HepG2 (cell line): Measurements from ENCODE around the gene CACNA1H. TPM values are rescaled to one million over a fixed set of nuclear protein-coding genes. Genes with fewer than 3 reads are reported as not detected.

Experiments
- ATAC-seq: fragments of 200-7000 bp; cut with Tn5 transposase; 3 replicates; pipeline ENCODE4 v1.9.1; 2020; ENCODE audit warnings: mild to moderate bottlenecking, moderate library complexity
- BruUV-seq: library from RNA; stranded (reverse); fragments of 400-500 nt; replicated peaks from 2 replicates; lab custom pipeline; 2021; lab: Mats Ljungman, UMichigan
- CTCF ChIA-PET: fragments of 300-600 bp; formaldehyde crosslinking; extraction: SDS; loops from one replicate; lab custom pipeline; 2021; ENCODE audit warnings: low total read pairs, inconsistent platforms, low intra/inter-chr PET ratio; lab: Yijun Ruan, JAX
- POLR2A ChIA-PET: fragments of 350-600 bp; sonication (Branson Sonifier 250); formaldehyde crosslinking; loops from one replicate; lab custom pipeline; 2020; ENCODE audit warnings: antibody characterized with exemption, inconsistent platforms; lab: Yijun Ruan, JAX
- DNase-seq: peaks from one replicate; pipeline ENCODE4 v3.0.0-alpha.2; 2015; ENCODE audit warnings: low spot score
- FAIRE-seq: peaks from 3 replicates; lab custom pipeline; 2011; peaks lifted over from hg19 to GRCh38; lab: Jason Lieb, UNC
- H2AFZ ChIP-seq: one replicate; pipeline ENCODE4 v1.6.1; 2011; ENCODE audit warnings: low read length, inconsistent platforms
- H3K27ac ChIP-seq: fragments of 300-600 bp; 3 replicates; pipeline ENCODE4 v1.8.0; 2011; ENCODE audit warnings: mixed run types, mild to moderate bottlenecking, mixed read lengths, low read length, inconsistent platforms; ENCODE audit not compliant: insufficient read depth; ENCODE audit errors: extremely low read length
- H3K27me3 ChIP-seq, 2 experiments: fragments of 200-600 bp in 1 of 2; 2 replicates in 1 of 2; 3 replicates in 1 of 2; pipeline versions ENCODE4 v1.6.0 to v1.8.0; 2011; ENCODE audit warnings: low read length in 2 of 2, mild to moderate bottlenecking in 2 of 2, moderate library complexity in 2 of 2, inconsistent platforms in 1 of 2; ENCODE audit not compliant: insufficient read depth in 2 of 2, control insufficient read depth in 1 of 2
- H3K36me3 ChIP-seq, 2 experiments: fragments of 200-600 bp in 1 of 2; replicated peaks in 1 of 2; 2 replicates in 1 of 2; 3 replicates in 1 of 2; pipeline versions ENCODE4 v1.5.1 to v1.8.0; 2011; ENCODE audit warnings: low read length in 2 of 2, inconsistent platforms in 1 of 2; ENCODE audit not compliant: insufficient read depth in 2 of 2, control insufficient read depth in 1 of 2
- H3K4me1 ChIP-seq: 2 replicates; pipeline ENCODE4 v1.5.1; 2012; ENCODE audit warnings: low read length, inconsistent platforms; ENCODE audit not compliant: insufficient read depth
- H3K4me2 ChIP-seq: 2 replicates; pipeline ENCODE4 v1.6.0; 2011; ENCODE audit warnings: low read depth, low read length, inconsistent platforms
- H3K4me3 ChIP-seq, 3 experiments: fragments of 200-600 bp in 1 of 3; sonication (generic), shearing (Covaris generic) in 1 of 3; replicated peaks in 1 of 3; 2 replicates each; pipeline ENCODE4 v1.5.1; 2011 to 2016; ENCODE audit warnings: low read length in 3 of 3, inconsistent platforms in 2 of 3, low read depth in 2 of 3, mild to moderate bottlenecking in 2 of 3, control low read depth in 1 of 3, mixed read lengths in 1 of 3; ENCODE audit not compliant: insufficient read depth in 1 of 3
- H3K79me2 ChIP-seq: one replicate; pipeline ENCODE4 v1.6.1; 2011; ENCODE audit warnings: low read length, inconsistent platforms; ENCODE audit not compliant: insufficient read depth
- H3K9ac ChIP-seq: 2 replicates; pipeline ENCODE4 v1.6.0; 2011; ENCODE audit warnings: mild to moderate bottlenecking, low read depth, low read length, inconsistent platforms; ENCODE audit not compliant: insufficient read depth
- H3K9me3 ChIP-seq: 2 replicates; pipeline ENCODE4 v1.5.1; 2012; ENCODE audit warnings: mild to moderate bottlenecking, low read length
- H4K20me1 ChIP-seq: 2 replicates; pipeline ENCODE4 v1.6.0; 2011; ENCODE audit warnings: inconsistent platforms, mild to moderate bottlenecking, low read length, moderate library complexity; ENCODE audit not compliant: insufficient read depth
- CREB1 ChIP-seq, 2 experiments: fragments of 450-650 bp in 1 of 2; IDR thresholded peaks; 2 replicates each; pipeline ENCODE4 v1.6.1; 2016 to 2017; ENCODE audit warnings: control low read depth in 1 of 2, mild to moderate bottlenecking in 1 of 2, missing compliant biosample characterization in 1 of 2, missing genetic modification characterization in 1 of 2
- CTCF ChIP-seq: sonication (generic); formaldehyde crosslinking; IDR thresholded peaks from 2 replicates; pipeline ENCODE4 v1.5.0; 2020; ENCODE audit warnings: mild to moderate bottlenecking, missing genetic modification reagents, moderate library complexity
- ETV5 ChIP-seq: IDR thresholded peaks from 2 replicates; pipeline ENCODE4 v1.6.1; 2018; ENCODE audit warnings: missing biosample characterization, missing genetic modification reagents, inconsistent platforms, borderline replicate concordance
- HNF4A ChIP-seq: sonication (generic); formaldehyde crosslinking; IDR thresholded peaks from 2 replicates; pipeline ENCODE4 v1.4.0; 2020; ENCODE audit warnings: missing genetic modification reagents
- MYPOP ChIP-seq: sonication (generic); formaldehyde crosslinking; IDR thresholded peaks from 2 replicates; pipeline ENCODE4 v1.8.1; 2023; ENCODE audit warnings: mild to moderate bottlenecking, moderate library complexity, missing genetic modification reagents
- NAIF1 ChIP-seq: sonication (generic); formaldehyde crosslinking; IDR thresholded peaks from 2 replicates; pipeline ENCODE4 v1.5.0; 2020; ENCODE audit warnings: mild to moderate bottlenecking, missing genetic modification reagents, borderline replicate concordance
- NR1H2 ChIP-seq: sonication (generic); formaldehyde crosslinking; IDR thresholded peaks from 2 replicates; pipeline ENCODE4 v1.8.1; 2022; ENCODE audit warnings: low read depth, missing genetic modification reagents, borderline replicate concordance
- SRY ChIP-seq: sonication (generic); formaldehyde crosslinking; IDR thresholded peaks from 2 replicates; pipeline ENCODE4 v1.8.0; 2022; ENCODE audit warnings: mild to moderate bottlenecking, missing genetic modification reagents
- ZNF12 ChIP-seq: sonication (generic); formaldehyde crosslinking; IDR thresholded peaks from 2 replicates; pipeline ENCODE4 v1.5.0; 2020; ENCODE audit warnings: missing genetic modification reagents
- WGBS: methylation state at CpG from one replicate; pipeline ENCODE4 v1.1.6; 2017; ENCODE audit warnings: low lambda C conversion rate; 5-methylcytosine and 5-hydroxymethylcytosine counted together
- in situ Hi-C: cut with HindIII; loops from 2 replicates; pipeline ENCODE4 v1.10.0; 2017; ENCODE audit warnings: low pct_unique_long_range_greater_than_20kb; ENCODE audit not compliant: extremely low pct_ligation_motif_present
- intact Hi-C: fragments of 100-400 bp; cut with micrococcal nuclease; formaldehyde crosslinking; loops from one replicate; pipeline ENCODE4 v1.10.0; 2022; ENCODE audit not compliant: unreplicated experiment
- polyA plus RNA-seq, 8 experiments: library from polyadenylated mRNA; depleted of rRNA in 3 of 8; stranded (reverse) in 7 of 8; unstranded in 1 of 8; fragments of >200 nt; fragmentation: Illumina TruSeq in 4 of 8; extraction: Trizol in 4 of 8; gene quantifications; 2 replicates each; pipeline versions ENCODE4 v1.2.1 to v1.2.3, GENCODE V29; 2011 to 2016; ENCODE audit warnings: low read depth in 4 of 8, missing spikeins in 1 of 8, mixed read lengths in 1 of 8; ENCODE audit not compliant: insufficient read depth in 1 of 8
- total RNA-seq, 5 experiments: library from RNA; depleted of rRNA; stranded (reverse); fragments of >200 nt; fragmentation: Illumina TruSeq; extraction: Trizol; gene quantifications; 2 replicates each; pipeline ENCODE4 v1.2.3, GENCODE V29; 2016; ENCODE audit warnings: low read depth in 1 of 5
- TF ChIP-seq, protein P1 (sequence below): sonication (generic); formaldehyde crosslinking; IDR thresholded peaks from 2 replicates; pipeline ENCODE4 v1.4.0; 2020; ENCODE audit warnings: mild to moderate bottlenecking, missing genetic modification reagents

Gene CACNA1H
- total and polyA plus RNA-seq, 2 of the 13 experiments (the other 11 are each of a cell fraction or from before 2014, with no cell fraction given): 0.40 to 1.8 TPM

DNA sequence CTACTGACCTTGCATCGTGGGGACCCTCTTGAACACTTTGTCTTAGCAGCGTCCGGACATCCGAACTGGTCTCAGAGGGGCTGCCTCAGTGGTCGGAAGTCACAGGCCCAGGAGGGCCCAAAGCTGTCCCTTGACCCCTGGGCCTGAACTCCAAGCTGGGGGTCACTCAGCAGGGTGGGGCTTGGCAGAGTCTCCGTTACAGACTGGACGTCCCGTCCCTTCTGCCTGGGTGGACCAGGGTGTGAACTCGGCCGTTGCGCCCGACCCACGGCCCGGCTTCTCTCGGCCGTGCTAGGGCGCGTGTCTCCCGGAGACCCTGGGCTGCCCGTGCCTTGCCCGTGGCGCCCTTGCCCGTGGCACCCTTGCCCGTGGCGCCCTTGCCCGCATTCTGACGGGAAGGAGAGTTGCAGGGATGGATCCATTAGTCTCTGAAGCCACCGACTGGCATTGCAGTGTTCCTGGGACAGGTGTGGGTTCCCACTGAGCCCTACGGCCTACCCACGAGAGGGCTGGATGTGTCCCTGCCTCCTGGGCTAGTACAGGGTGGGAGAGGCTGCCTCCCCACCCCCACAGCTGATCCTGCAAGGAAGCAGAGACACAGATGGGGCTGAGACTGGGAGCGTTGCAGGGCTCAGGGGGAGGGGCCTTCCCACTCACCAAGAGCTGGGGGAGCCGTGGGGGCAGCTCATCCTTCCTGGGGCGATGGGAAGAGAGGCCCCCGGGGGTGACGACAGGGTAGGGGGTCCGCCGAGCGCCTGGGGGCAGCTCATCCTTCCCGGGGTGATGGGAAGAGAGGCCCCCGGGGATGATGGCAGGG, 4.9 kb downstream of the CACNA1H start:
- ATAC-seq (no peak), FAIRE-seq (no peak), DNase-seq (no peak)
- H3K4me3 ChIP-seq: no peak overlapping the region; a peak in 1 of 6 replicates
- TF ChIP-seq SRY (CRISPR knock-in tag) (0 out of 2 replicates have a peak, but pooled peaks have one; percentile 32), MYPOP (no peak)
- H3K36me3 ChIP-seq: no peaks in the 10 kb centered on the region
- no peak overlapping the region for H2AFZ ChIP-seq
- 55% methylated on average over 10 of the region's 40 CpGs for WGBS
- no peak overlapping the region for H3K4me2 ChIP-seq
- H3K9ac ChIP-seq: no peak overlapping the region
- H3K4me1 ChIP-seq: peaks cover 56% of the 10 kb centered on the region
- intact Hi-C loops: no loop called here
- no peak overlapping the region for H3K27ac ChIP-seq
- in situ Hi-C loops: no loop called here
- BruUV-seq: no TSS peak
- H4K20me1 ChIP-seq: 0 out of 2 replicates have a peak, but pooled peaks cover 8% of the 10 kb centered on the region
- peaks cover 5 to 78% of the 10 kb centered on the region in 2 experiments for H3K27me3 ChIP-seq
- no peaks in the 10 kb centered on the region for H3K9me3 ChIP-seq
- ChIA-PET CTCF (no interaction called here), POLR2A (interaction anchor here (0.8 kb wide), 1 partner anchor 17 kb away, joined by 3 read pairs; no protein-coding TSS in a partner anchor)
- H3K79me2 ChIP-seq: no peaks in the 10 kb centered on the region

GRCh38 chr16:1158456-1159324, 5.8 kb downstream of the CACNA1H start:
- Histone ChIP-seq H3K27ac (no peak overlapping the region), H3K4me1 (peaks cover 56% of the 10 kb centered on the region), H3K36me3 (no peaks in the 10 kb centered on the region), H3K9ac (no peak overlapping the region), H2AFZ (no peak overlapping the region), H3K4me3 (peak overlapping the region in 2 of 3 experiments; percentile 16 to 23; a peak in 3 of 6 replicates), H3K27me3 (peaks cover 5 to 81% of the 10 kb centered on the region in 2 experiments), H3K79me2 (no peaks in the 10 kb centered on the region), H4K20me1 (0 out of 2 replicates have a peak, but pooled peaks cover 8% of the 10 kb centered on the region), H3K9me3 (no peaks in the 10 kb centered on the region), H3K4me2 (peak overlapping the region; percentile 59; the same call in 1 of the 2 replicates)
- in situ Hi-C loops (no loop called here), intact Hi-C loops (no loop called here)
- 0% methylated on average over 3 of the region's 65 CpGs for WGBS
- POLR2A ChIA-PET: interaction anchor here (0.6 to 1.4 kb wide), 3 partner anchors 16 to 131 kb away, joined by 3 read pairs; no protein-coding TSS in a partner anchor
- DNase-seq (peak; percentile 40), FAIRE-seq (no peak), ATAC-seq (peak; percentile 6; the same call in 2 of the 3 replicates)
- BruUV-seq: no TSS peak
- CTCF ChIA-PET: no interaction called here
- TF ChIP-seq CREB1 (IDR thresholded peaks at IDR 0.05) (0 out of 2 replicates have a peak, but pooled peaks have one; percentile 37), CREB1 (CRISPR knock-in tag; IDR thresholded peaks at IDR 0.05) (no peak), CTCF (CRISPR knock-in tag) (no peak), HNF4A (CRISPR knock-in tag) (peak; percentile 24), NAIF1 (CRISPR knock-in tag) (no peak), ZNF12 (CRISPR knock-in tag) (no peak), NR1H2 (no peak), ETV5 (CRISPR knock-in tag) (peak; percentile 35; the same call in 1 of the 2 replicates)
- TF ChIP-seq, protein P1, sequence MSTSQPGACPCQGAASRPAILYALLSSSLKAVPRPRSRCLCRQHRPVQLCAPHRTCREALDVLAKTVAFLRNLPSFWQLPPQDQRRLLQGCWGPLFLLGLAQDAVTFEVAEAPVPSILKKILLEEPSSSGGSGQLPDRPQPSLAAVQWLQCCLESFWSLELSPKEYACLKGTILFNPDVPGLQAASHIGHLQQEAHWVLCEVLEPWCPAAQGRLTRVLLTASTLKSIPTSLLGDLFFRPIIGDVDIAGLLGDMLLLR (CRISPR knock-in tag): no peak
